NB4 (cell line): ENCODE results near the gene ABCB6.
A peak's percentile ranks its signal among the peaks of the same experiment; 100 is the strongest.

ENCODE experiments used
- DNase-seq: peaks from one replicate; pipeline ENCODE4 v3.0.0; 2010; ENCODE audit warnings: low read depth
- H3K4me3 ChIP-seq: one replicate; pipeline ENCODE4 v1.5.1; 2011; ENCODE audit warnings: mild to moderate bottlenecking, low read depth, low read length, moderate library complexity
- MYC ChIP-seq: IDR thresholded peaks from 2 replicates; pipeline ENCODE4 v1.6.1; 2011; ENCODE audit warnings: low read depth, low read length
- POLR2A ChIP-seq: IDR thresholded peaks from 2 replicates; pipeline ENCODE4 v1.6.1; 2011; ENCODE audit warnings: mild to moderate bottlenecking; ENCODE audit not compliant: insufficient read length; ENCODE audit errors: extremely low read depth
- TF ChIP-seq, protein P1 (sequence below): IDR thresholded peaks from 2 replicates; pipeline ENCODE4 v1.6.1; 2011; ENCODE audit warnings: low read depth, low read length
- TF ChIP-seq, protein P2 (sequence below): IDR thresholded peaks from one replicate; pipeline ENCODE4 v1.5.1; 2012; ENCODE audit warnings: low read depth, low read length

ABCB6 gene

DNA sequence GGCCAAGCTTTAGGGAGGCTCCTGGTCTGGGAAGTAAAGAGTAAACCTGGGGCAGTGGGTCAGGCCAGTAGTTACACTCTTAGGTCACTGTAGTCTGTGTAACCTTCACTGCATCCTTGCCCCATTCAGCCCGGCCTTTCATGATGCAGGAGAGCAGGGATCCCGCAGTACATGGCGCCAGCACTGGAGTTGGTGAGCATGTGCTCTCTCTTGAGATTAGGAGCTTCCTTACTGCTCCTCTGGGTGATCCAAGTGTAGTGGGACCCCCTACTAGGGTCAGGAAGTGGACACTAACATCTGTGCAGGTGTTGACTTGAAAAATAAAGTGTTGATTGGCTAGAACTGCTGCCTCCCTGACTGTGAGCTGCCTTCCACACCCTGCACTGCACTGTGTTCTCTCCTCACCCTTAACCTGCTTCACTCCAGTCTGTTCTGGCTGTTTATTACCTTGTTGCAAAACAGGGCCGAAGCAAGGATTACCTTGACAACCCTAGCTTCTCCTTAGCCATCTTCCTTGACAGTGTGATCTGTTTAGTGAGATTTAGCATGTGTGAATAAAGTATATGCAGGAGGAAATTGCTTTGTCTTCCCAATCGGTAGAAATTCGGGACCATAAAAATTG is 35.5 kb downstream of the ABCB6 start:
- no peak overlapping the region for H3K4me3 ChIP-seq
- TF ChIP-seq, protein P1, sequence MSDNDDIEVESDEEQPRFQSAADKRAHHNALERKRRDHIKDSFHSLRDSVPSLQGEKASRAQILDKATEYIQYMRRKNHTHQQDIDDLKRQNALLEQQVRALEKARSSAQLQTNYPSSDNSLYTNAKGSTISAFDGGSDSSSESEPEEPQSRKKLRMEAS = no peak
- TF ChIP-seq, protein P2, sequence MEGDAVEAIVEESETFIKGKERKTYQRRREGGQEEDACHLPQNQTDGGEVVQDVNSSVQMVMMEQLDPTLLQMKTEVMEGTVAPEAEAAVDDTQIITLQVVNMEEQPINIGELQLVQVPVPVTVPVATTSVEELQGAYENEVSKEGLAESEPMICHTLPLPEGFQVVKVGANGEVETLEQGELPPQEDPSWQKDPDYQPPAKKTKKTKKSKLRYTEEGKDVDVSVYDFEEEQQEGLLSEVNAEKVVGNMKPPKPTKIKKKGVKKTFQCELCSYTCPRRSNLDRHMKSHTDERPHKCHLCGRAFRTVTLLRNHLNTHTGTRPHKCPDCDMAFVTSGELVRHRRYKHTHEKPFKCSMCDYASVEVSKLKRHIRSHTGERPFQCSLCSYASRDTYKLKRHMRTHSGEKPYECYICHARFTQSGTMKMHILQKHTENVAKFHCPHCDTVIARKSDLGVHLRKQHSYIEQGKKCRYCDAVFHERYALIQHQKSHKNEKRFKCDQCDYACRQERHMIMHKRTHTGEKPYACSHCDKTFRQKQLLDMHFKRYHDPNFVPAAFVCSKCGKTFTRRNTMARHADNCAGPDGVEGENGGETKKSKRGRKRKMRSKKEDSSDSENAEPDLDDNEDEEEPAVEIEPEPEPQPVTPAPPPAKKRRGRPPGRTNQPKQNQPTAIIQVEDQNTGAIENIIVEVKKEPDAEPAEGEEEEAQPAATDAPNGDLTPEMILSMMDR = no peak
- TF ChIP-seq MYC = no peak
- no peak for DNase-seq

DNA sequence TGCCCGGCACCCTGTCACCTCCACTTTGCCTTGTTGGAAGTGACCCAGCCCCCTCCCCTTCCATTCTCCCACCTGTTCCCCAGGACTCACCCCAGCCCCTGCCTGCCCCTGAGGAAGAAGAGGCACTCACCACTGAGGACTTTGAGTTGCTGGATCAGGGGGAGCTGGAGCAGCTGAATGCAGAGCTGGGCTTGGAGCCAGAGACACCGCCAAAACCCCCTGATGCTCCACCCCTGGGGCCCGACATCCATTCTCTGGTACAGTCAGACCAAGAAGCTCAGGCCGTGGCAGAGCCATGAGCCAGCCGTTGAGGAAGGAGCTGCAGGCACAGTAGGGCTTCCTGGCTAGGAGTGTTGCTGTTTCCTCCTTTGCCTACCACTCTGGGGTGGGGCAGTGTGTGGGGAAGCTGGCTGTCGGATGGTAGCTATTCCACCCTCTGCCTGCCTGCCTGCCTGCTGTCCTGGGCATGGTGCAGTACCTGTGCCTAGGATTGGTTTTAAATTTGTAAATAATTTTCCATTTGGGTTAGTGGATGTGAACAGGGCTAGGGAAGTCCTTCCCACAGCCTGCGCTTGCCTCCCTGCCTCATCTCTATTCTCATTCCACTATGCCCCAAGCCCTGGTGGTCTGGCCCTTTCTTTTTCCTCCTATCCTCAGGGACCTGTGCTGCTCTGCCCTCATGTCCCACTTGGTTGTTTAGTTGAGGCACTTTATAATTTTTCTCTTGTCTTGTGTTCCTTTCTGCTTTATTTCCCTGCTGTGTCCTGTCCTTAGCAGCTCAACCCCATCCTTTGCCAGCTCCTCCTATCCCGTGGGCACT is 36.2 kb downstream of the ABCB6 start:
- H3K4me3 ChIP-seq = no peak overlapping the region
- TF ChIP-seq, protein P1 = no peak
- TF ChIP-seq MYC (no peak), POLR2A (no peak)
- TF ChIP-seq, protein P2 = no peak
- DNase-seq = no peak

- TF ChIP-seq POLR2A = no peak
- TF ChIP-seq, protein P2 = no peak
- no peak for TF ChIP-seq MYC
- TF ChIP-seq, protein P1 = no peak
- DNase-seq = no peak
- no peak overlapping the region for H3K4me3 ChIP-seq
Observed at GRCh38 chr2:219181531-219181930, 37.2 kb downstream of the ABCB6 start.

GRCh38 chr2:219180961-219181360 is 37.8 kb downstream of the ABCB6 start:
- no peak for TF ChIP-seq POLR2A
- TF ChIP-seq, protein P1 = no peak
- TF ChIP-seq MYC = no peak
- TF ChIP-seq, protein P2 = no peak
- no peak for DNase-seq

GRCh38 chr2:219179601-219180465 is 38.9 kb downstream of the ABCB6 start:
- DNase-seq = no peak
- no peak for TF ChIP-seq POLR2A
- TF ChIP-seq, protein P1 = no peak
- TF ChIP-seq MYC = no peak
- TF ChIP-seq, protein P2 = no peak
- peak overlapping the region; percentile 75 for H3K4me3 ChIP-seq

More at GRCh38 chr2:219180961-219181360, 37.8 kb downstream of the ABCB6 start:
- no peak overlapping the region for H3K4me3 ChIP-seq
